H1 (cell line): ENCODE results near the gene SPC24. TPM values are rescaled to one million over a fixed set of nuclear protein-coding genes. Genes with fewer than 3 reads are reported as not detected.

ENCODE experiments used
- polyA plus RNA-seq, 7 experiments: library from polyadenylated mRNA; depleted of rRNA in 3 of 7; stranded (reverse) in 5 of 7; unstranded in 2 of 7; fragments of >200 nt in 5 of 7; fragments of 200-250 nt in 2 of 7; gene quantifications; 1 replicate in 5 of 7; 2 replicates in 1 of 7; 4 replicates in 1 of 7; pipeline versions ENCODE4 v1.2.1 to v1.2.3, GENCODE V29; 2011 to 2013; ENCODE audit warnings: missing spikeins in 2 of 7, mixed read lengths in 2 of 7
- total RNA-seq: library from RNA; stranded (reverse); fragmentation: NEBNext Ultra II Directional; extraction: Animal tissue kit (Norgen Biotek cat#: 25700); gene quantifications from 2 replicates; pipeline ENCODE4 v1.2.1, GENCODE V29; 2021
- TF ChIP-seq, protein P1 (sequence below): IDR thresholded peaks from 2 replicates; pipeline ENCODE4 v1.6.1; 2011; ENCODE audit warnings: low read depth, mild to moderate bottlenecking, low read length; ENCODE audit not compliant: insufficient read depth

SPC24 gene
- total and polyA plus RNA-seq, 2 of the 8 experiments (the other 6 are each of a cell fraction or from before 2014, with no cell fraction given) = 17.7 to 42.4 TPM

DNA sequence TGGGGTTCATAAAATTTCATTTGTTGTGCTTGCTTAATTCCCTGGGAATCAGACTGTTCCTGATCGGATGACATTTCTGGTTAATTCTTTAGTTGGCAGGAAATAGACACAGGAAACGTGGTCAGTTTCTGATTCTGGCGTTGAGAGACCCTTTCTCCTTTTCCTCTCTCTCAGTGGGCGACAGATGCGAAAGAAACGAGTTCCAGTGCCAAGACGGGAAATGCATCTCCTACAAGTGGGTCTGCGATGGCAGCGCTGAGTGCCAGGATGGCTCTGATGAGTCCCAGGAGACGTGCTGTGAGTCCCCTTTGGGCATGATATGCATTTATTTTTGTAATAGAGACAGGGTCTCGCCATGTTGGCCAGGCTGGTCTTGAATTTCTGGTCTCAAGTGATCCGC lies 55.5 kb downstream of the SPC24 start (continued):
- TF ChIP-seq, protein P1, sequence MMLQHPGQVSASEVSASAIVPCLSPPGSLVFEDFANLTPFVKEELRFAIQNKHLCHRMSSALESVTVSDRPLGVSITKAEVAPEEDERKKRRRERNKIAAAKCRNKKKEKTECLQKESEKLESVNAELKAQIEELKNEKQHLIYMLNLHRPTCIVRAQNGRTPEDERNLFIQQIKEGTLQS = no peak
